T-helper 17 cell (primary cell): ENCODE results near the gene RBM34. TPM values are rescaled to one million over a fixed set of nuclear protein-coding genes. Genes with fewer than 3 reads are reported as not detected.
A peak's percentile ranks its signal among the peaks of the same experiment; 100 is the strongest.
"Not testable (repeated sequence)": the region's sequence is repeated elsewhere in the genome, so short reads cannot be mapped to it uniquely, and the experiment has no call there.

Experiments
- ATAC-seq: fragments of 150-1000 bp; cut with Tn5 transposase; 2 replicates; pipeline ENCODE4 v1.10.0; 2021; ENCODE audit warnings: mild to moderate bottlenecking, moderate library complexity
- DNase-seq, 3 donors: peaks; one replicate each; pipeline versions ENCODE4 v3.0.0 to v3.0.0-alpha.2; 2020 to 2021
- H3K9me3 ChIP-seq: one replicate; pipeline ENCODE4 v1.7.0; 2013; ENCODE audit warnings: low read length, mild to moderate bottlenecking; ENCODE audit not compliant: control insufficient read depth, poor library complexity, severe bottlenecking
- H3K27ac Mint-ChIP-seq: one replicate; pipeline ENCODE4 v1.8.0; 2022; ENCODE audit warnings: mild to moderate bottlenecking, moderate library complexity, mixed read lengths
- H3K27me3 Mint-ChIP-seq: one replicate; pipeline ENCODE4 v1.8.0; 2022; ENCODE audit warnings: mixed read lengths
- H3K36me3 Mint-ChIP-seq: one replicate; pipeline ENCODE4 v1.8.0; 2022; ENCODE audit warnings: low read depth, mixed read lengths
- H3K4me1 Mint-ChIP-seq: one replicate; pipeline ENCODE4 v1.8.0; 2022; ENCODE audit warnings: mild to moderate bottlenecking, mixed read lengths
- H3K4me3 Mint-ChIP-seq: one replicate; pipeline ENCODE4 v1.8.0; 2022; ENCODE audit warnings: mild to moderate bottlenecking, moderate library complexity, mixed read lengths
- total RNA-seq, 4 donors: library from RNA in 2 of 4; stranded (reverse) in 2 of 4; gene quantifications; one replicate each; pipeline ENCODE4 v1.2.3 and lab custom pipeline; 2022 to 2026

The RBM34 gene
- total RNA-seq, result 100 to 1,000 TPM; 147 to 148 TPM
- total RNA-seq (lab: John Stamatoyannopoulos, UW), result 1.7 to 6.3 reads per million in 2 donors

GRCh38 chr1:235160957-235161684, at the start of gene RBM34:
Gene RBM34 (minus strand): TSS chr1:235161250. CDS start chr1:235161226, 24 bp downstream.
- peak within 1 kb of the TSS; percentile 98 for H3K4me3 Mint-ChIP-seq
- peak; percentile 92 for ATAC-seq
- no peaks in the 10 kb centered on the region for H3K9me3 ChIP-seq
- peaks cover 19% of the 10 kb centered on the region for H3K4me1 Mint-ChIP-seq
- peak; percentile 88 to 93 (median 91) for DNase-seq
- no peaks in the 10 kb centered on the region for H3K27me3 Mint-ChIP-seq
- peaks cover 3% of the 10 kb centered on the region for H3K36me3 Mint-ChIP-seq
- H3K27ac Mint-ChIP-seq, result no peak within 1 kb of the TSS

- peak overlapping the region; percentile 83 for H3K4me3 Mint-ChIP-seq
- ATAC-seq, result peak; percentile 90
- H3K36me3 Mint-ChIP-seq, result peaks cover 9% of the 10 kb centered on the region
- peak in 1 of 3 donors; percentile 30 for DNase-seq
- H3K9me3 ChIP-seq, result no peaks in the 10 kb centered on the region
- peak overlapping the region; percentile 97 for H3K27ac Mint-ChIP-seq
- no peaks in the 10 kb centered on the region for H3K27me3 Mint-ChIP-seq
- peaks cover 28% of the 10 kb centered on the region for H3K4me1 Mint-ChIP-seq
These were observed 46.1 kb upstream of the RBM34 start for GRCh38 chr1:235207209-235207565.

- DNase-seq (no peak), ATAC-seq (peak; percentile 75)
- peaks cover 6% of the 10 kb centered on the region for H3K36me3 Mint-ChIP-seq
- peak overlapping the region; percentile 97 for H3K27ac Mint-ChIP-seq
- no peaks in the 10 kb centered on the region for H3K27me3 Mint-ChIP-seq
- peak overlapping the region; percentile 83 for H3K4me3 Mint-ChIP-seq
- peaks cover 28% of the 10 kb centered on the region for H3K4me1 Mint-ChIP-seq
- H3K9me3 ChIP-seq, result no peaks in the 10 kb centered on the region
These were observed 45.6 kb upstream of the RBM34 start for GRCh38 chr1:235206533-235207208.

- peak overlapping the region; percentile 97 for H3K27ac Mint-ChIP-seq
- H3K36me3 Mint-ChIP-seq, result peaks cover 6% of the 10 kb centered on the region
These were observed 44.6 kb upstream of the RBM34 start for GRCh38 chr1:235205687-235206086.

GRCh38 chr1:235203428-235203827, 42.4 kb upstream of the RBM34 start:
- Mint-ChIP-seq H3K4me3 (no peak overlapping the region), H3K27ac (no peak overlapping the region), H3K36me3 (peaks cover 10% of the 10 kb centered on the region), H3K4me1 (peaks cover 31% of the 10 kb centered on the region), H3K27me3 (no peaks in the 10 kb centered on the region)
- DNase-seq (no peak), ATAC-seq (no peak)
- H3K9me3 ChIP-seq, result no peaks in the 10 kb centered on the region

More at GRCh38 chr1:235205687-235206086, 44.6 kb upstream of the RBM34 start:
- H3K27me3 Mint-ChIP-seq, result no peaks in the 10 kb centered on the region
- H3K4me1 Mint-ChIP-seq, result peaks cover 26% of the 10 kb centered on the region
- ATAC-seq, result no peak
- no peaks in the 10 kb centered on the region for H3K9me3 ChIP-seq
- peak overlapping the region; percentile 31 for H3K4me3 Mint-ChIP-seq
- no peak for DNase-seq

- not testable (repeated sequence) for H3K4me3 Mint-ChIP-seq, DNase-seq, H3K27me3 Mint-ChIP-seq, ATAC-seq, H3K27ac Mint-ChIP-seq, H3K9me3 ChIP-seq
- Mint-ChIP-seq H3K36me3 (peaks cover 10% of the 10 kb centered on the region), H3K4me1 (peaks cover 29% of the 10 kb centered on the region)
These were observed 41.4 kb upstream of the RBM34 start for GRCh38 chr1:235202447-235202846.

GRCh38 chr1:235199441-235199840, 38.4 kb upstream of the RBM34 start:
- peak overlapping the region; percentile 57 for H3K4me3 Mint-ChIP-seq
- DNase-seq, result no peak
- peaks cover 4% of the 10 kb centered on the region for H3K36me3 Mint-ChIP-seq
- H3K27me3 Mint-ChIP-seq, result no peaks in the 10 kb centered on the region
- ATAC-seq, result no peak
- peak overlapping the region; percentile 29 for H3K27ac Mint-ChIP-seq
- peaks cover 6% of the 10 kb centered on the region for H3K4me1 Mint-ChIP-seq
- no peaks in the 10 kb centered on the region for H3K9me3 ChIP-seq

GRCh38 chr1:235190431-235190830, 29.4 kb upstream of the RBM34 start:
- Mint-ChIP-seq H3K4me3 (no peak overlapping the region), H3K27ac (peak overlapping the region; percentile 85), H3K27me3 (no peaks in the 10 kb centered on the region), H3K36me3 (no peaks in the 10 kb centered on the region), H3K4me1 (peaks cover 10% of the 10 kb centered on the region)
- DNase-seq, result no peak
- ATAC-seq, result no peak
- no peaks in the 10 kb centered on the region for H3K9me3 ChIP-seq

GRCh38 chr1:235187316-235187715, 26.3 kb upstream of the RBM34 start:
- Mint-ChIP-seq H3K27ac (peak overlapping the region; percentile 88), H3K4me3 (no peak overlapping the region), H3K4me1 (peaks cover 19% of the 10 kb centered on the region), H3K27me3 (no peaks in the 10 kb centered on the region), H3K36me3 (peaks cover 3% of the 10 kb centered on the region)
- H3K9me3 ChIP-seq, result no peaks in the 10 kb centered on the region
- DNase-seq, result no peak
- no peak for ATAC-seq

GRCh38 chr1:235181561-235182245, 20.7 kb upstream of the RBM34 start:
- no peaks in the 10 kb centered on the region for H3K9me3 ChIP-seq
- Mint-ChIP-seq H3K4me1 (peaks cover 16% of the 10 kb centered on the region), H3K36me3 (peaks cover 6% of the 10 kb centered on the region), H3K27ac (no peak overlapping the region), H3K4me3 (no peak overlapping the region), H3K27me3 (no peaks in the 10 kb centered on the region)
- DNase-seq (no peak), ATAC-seq (peak; percentile 59)

GRCh38 chr1:235180916-235181460, 19.9 kb upstream of the RBM34 start:
- no peak overlapping the region for H3K4me3 Mint-ChIP-seq
- ATAC-seq (no peak), DNase-seq (no peak)
- H3K27me3 Mint-ChIP-seq, result no peaks in the 10 kb centered on the region
- H3K4me1 Mint-ChIP-seq, result peaks cover 16% of the 10 kb centered on the region
- H3K9me3 ChIP-seq, result no peaks in the 10 kb centered on the region
- H3K36me3 Mint-ChIP-seq, result peaks cover 6% of the 10 kb centered on the region
- no peak overlapping the region for H3K27ac Mint-ChIP-seq

- no peaks in the 10 kb centered on the region for H3K36me3 Mint-ChIP-seq
- no peak overlapping the region for H3K4me3 Mint-ChIP-seq
- no peak overlapping the region for H3K27ac Mint-ChIP-seq
- no peaks in the 10 kb centered on the region for H3K9me3 ChIP-seq
- no peaks in the 10 kb centered on the region for H3K4me1 Mint-ChIP-seq
- no peak for DNase-seq
- H3K27me3 Mint-ChIP-seq, result no peaks in the 10 kb centered on the region
- no peak for ATAC-seq
These were observed 15.4 kb upstream of the RBM34 start for GRCh38 chr1:235176486-235176885.

GRCh38 chr1:235169986-235170385, 8.9 kb upstream of the RBM34 start:
- Mint-ChIP-seq H3K27ac (no peak overlapping the region), H3K4me1 (peaks cover 4% of the 10 kb centered on the region), H3K36me3 (peaks cover 2% of the 10 kb centered on the region), H3K4me3 (no peak overlapping the region), H3K27me3 (no peaks in the 10 kb centered on the region)
- H3K9me3 ChIP-seq, result no peaks in the 10 kb centered on the region
- no peak for ATAC-seq
- no peak for DNase-seq
